Mesothelial cell of epicardium (in vitro differentiated cells): Measurements from ENCODE around the gene NTPCR. TPM values are rescaled to one million over a fixed set of nuclear protein-coding genes. Genes with fewer than 3 reads are reported as not detected.

ENCODE experiments used
- DNase-seq, 2 experiments: peaks; one replicate each; pipeline ENCODE4 v3.0.0; 2021; ENCODE audit warnings: low spot score in 2 of 2; ENCODE audit not compliant: unreplicated experiment in 2 of 2
- H3K27ac Mint-ChIP-seq: 2 replicates; pipeline ENCODE4 v1.8.0; 2021; ENCODE audit warnings: mixed read lengths
- H3K27me3 Mint-ChIP-seq: 2 replicates; pipeline ENCODE4 v1.8.0; 2021; ENCODE audit warnings: low read depth, mixed read lengths
- H3K36me3 Mint-ChIP-seq: 2 replicates; pipeline ENCODE4 v1.8.0; 2021; ENCODE audit warnings: mixed read lengths
- H3K4me1 Mint-ChIP-seq: 2 replicates; pipeline ENCODE4 v1.8.0; 2021; ENCODE audit warnings: mixed read lengths
- H3K4me3 Mint-ChIP-seq: 2 replicates; pipeline ENCODE4 v1.8.0; 2021; ENCODE audit warnings: mild to moderate bottlenecking, moderate library complexity, mixed read lengths
- H3K9me3 Mint-ChIP-seq: 2 replicates; pipeline ENCODE4 v1.8.0; 2021; ENCODE audit warnings: mixed read lengths
- total RNA-seq: library from RNA; stranded (reverse); gene quantifications from 3 replicates; pipeline ENCODE4 v1.2.1, GENCODE V29; 2021
- TF ChIP-seq, protein P1 (sequence below): fragments of 200-600 bp; sonication (generic); IDR thresholded peaks from one replicate; pipeline ENCODE4 v1.5.0; 2021; ENCODE audit warnings: antibody characterized with exemption; ENCODE audit not compliant: unreplicated experiment

NTPCR gene
- total RNA-seq, 1 donor from 2014 or later: 59.1 TPM

DNA sequence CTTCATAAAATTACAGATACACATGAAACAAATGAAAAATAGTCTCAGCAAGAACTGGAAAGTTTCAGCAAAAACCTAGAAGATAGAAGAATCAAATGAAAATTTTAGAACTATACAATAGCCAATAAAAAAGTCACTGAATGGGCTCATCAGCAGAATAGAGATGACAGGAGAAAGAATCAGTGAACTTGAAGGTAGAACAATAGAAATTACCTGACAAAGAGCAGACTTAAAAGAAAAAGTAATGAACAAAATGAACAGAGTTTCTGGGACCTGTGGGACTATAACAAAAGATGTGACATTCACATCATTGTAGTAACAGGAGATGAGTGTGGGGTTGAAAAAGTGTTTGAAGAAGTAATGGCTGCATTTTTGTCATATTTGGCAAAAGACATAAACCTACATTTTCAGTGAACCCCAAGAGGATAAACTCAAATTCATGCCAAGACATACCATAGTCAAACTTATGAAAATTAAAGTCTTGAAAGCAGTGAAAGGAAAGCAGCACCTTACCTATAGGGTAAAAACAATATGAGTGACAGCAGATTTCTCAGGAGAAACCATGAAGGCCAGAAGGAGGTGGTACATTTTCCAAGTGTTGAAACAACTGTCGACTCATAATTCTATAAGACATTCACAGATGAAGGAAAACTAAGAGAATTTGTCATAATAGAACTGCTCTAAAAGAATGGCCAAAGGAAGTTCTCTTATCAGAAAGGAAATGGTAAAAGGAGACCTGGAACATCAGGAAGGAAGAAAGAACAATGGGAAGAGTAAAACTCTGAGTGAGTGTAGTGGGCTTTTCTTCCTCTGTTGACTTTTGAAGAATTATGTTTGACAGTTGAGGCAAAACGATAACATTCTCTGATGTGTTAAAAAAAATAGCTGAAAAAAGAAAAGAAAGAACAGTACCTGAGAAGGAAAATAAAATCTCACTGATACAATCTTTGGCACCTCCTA, 23.5 kb downstream of the NTPCR start:
- Mint-ChIP-seq H3K9me3 (peaks cover 36% of the 10 kb centered on the region), H3K36me3 (peaks cover 74% of the 10 kb centered on the region), H3K27ac (no peak overlapping the region), H3K27me3 (no peaks in the 10 kb centered on the region), H3K4me3 (no peak overlapping the region), H3K4me1 (peaks cover 12% of the 10 kb centered on the region)
- DNase-seq: no peak
- TF ChIP-seq, protein P1, sequence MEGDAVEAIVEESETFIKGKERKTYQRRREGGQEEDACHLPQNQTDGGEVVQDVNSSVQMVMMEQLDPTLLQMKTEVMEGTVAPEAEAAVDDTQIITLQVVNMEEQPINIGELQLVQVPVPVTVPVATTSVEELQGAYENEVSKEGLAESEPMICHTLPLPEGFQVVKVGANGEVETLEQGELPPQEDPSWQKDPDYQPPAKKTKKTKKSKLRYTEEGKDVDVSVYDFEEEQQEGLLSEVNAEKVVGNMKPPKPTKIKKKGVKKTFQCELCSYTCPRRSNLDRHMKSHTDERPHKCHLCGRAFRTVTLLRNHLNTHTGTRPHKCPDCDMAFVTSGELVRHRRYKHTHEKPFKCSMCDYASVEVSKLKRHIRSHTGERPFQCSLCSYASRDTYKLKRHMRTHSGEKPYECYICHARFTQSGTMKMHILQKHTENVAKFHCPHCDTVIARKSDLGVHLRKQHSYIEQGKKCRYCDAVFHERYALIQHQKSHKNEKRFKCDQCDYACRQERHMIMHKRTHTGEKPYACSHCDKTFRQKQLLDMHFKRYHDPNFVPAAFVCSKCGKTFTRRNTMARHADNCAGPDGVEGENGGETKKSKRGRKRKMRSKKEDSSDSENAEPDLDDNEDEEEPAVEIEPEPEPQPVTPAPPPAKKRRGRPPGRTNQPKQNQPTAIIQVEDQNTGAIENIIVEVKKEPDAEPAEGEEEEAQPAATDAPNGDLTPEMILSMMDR: no peak

DNA sequence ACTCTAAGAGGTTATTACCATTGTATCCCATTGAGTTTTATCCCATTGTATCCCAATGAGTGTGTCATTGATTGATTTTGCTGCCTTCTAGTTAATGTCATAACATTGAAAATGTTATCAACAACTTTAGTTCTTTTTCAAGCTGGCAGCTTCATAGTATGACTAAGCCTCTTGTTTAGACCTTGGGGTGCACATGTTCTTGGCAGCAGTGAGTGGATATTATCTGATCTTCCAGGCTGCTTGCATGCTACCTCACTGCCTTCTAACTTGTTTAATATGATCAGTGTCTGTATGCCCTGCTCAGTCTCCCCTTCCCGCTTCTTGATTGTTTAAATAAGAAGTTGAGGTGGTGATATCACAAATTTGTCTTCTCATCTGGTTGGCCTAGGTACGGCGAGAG, 24.6 kb downstream of the NTPCR start:
- H3K9me3 Mint-ChIP-seq: peaks cover 36% of the 10 kb centered on the region
- H3K4me3 Mint-ChIP-seq: no peak overlapping the region
- peaks cover 68% of the 10 kb centered on the region for H3K36me3 Mint-ChIP-seq
- peaks cover 14% of the 10 kb centered on the region for H3K4me1 Mint-ChIP-seq
- H3K27ac Mint-ChIP-seq: no peak overlapping the region
- no peak for DNase-seq
- TF ChIP-seq, protein P1: no peak
- no peaks in the 10 kb centered on the region for H3K27me3 Mint-ChIP-seq

DNA sequence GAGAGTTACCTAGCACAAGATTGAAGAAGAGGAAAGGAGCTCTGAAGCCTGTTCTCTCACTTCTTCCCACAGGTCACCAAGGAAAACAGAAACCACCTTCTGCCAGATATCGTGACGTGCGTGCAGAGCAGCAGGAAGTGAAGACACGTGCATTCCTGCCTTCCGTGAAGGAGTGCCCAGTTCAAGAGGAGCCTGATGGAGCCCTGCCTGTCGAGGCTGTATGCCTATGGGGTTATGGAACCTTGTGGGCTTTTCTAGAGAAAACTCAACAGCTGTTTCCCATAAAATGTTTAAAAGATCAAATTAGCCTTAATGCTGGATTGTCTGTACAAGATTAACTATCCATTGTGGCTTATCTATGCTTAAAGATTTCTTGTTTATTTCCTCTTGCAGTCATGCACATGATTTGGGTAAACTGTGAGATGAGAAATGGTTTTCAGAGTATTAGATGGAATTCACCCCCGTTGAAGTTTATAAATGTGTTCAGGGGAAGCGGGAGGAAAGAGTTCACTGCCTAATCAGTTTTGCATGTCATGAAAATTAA, 27.8 kb downstream of the NTPCR start:
- H3K27me3 Mint-ChIP-seq: no peaks in the 10 kb centered on the region
- DNase-seq: no peak
- H3K4me1 Mint-ChIP-seq: peaks cover 24% of the 10 kb centered on the region
- TF ChIP-seq, protein P1: no peak
- peaks cover 43% of the 10 kb centered on the region for H3K36me3 Mint-ChIP-seq
- peak overlapping the region; percentile 40 for H3K27ac Mint-ChIP-seq
- peaks cover 19% of the 10 kb centered on the region for H3K9me3 Mint-ChIP-seq
- H3K4me3 Mint-ChIP-seq: no peak overlapping the region

DNA sequence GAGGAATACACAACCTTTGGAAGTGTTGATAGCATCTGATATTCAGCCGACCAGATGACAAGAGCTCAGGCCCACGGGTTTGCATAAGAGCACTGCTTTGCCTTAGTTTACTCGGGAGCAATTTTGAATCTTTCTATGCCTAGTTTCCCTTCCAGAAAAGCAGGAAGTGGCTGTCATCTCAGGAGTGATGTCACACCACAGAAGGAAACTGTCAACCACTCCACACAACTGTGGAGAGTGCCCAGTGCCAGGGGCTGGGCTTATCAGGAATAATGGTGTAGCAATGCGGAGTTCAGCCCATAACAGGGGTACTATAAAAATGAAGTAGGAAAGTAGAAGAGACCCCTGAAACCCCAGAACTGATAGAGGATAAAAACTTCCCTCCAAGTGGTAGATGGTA, 28.4 kb downstream of the NTPCR start:
- Mint-ChIP-seq H3K4me1 (peaks cover 24% of the 10 kb centered on the region), H3K4me3 (no peak overlapping the region), H3K9me3 (peaks cover 12% of the 10 kb centered on the region), H3K27me3 (no peaks in the 10 kb centered on the region), H3K36me3 (peaks cover 38% of the 10 kb centered on the region), H3K27ac (no peak overlapping the region)
- TF ChIP-seq, protein P1: no peak
- DNase-seq: no peak

DNA sequence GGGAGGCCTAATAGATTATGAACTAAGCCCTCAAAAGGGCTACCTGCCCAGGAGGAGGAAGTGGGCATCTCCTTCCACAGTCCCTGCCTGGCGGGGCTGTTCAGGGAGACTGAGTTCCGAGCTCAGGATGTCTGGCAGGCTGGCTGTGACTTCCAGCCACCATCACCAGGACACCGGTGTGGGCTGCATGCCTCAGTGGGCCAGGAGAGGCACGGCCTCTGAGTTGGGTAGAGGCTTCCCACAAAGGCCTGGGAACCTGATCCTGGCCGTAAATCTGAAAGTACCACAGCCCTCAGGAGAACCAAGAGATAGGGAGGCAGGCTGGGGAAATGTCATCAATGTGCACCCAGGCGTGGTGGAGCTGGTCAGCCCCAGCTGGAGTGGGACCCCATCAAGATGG, 29.1 kb downstream of the NTPCR start:
- DNase-seq: no peak
- peaks cover 24% of the 10 kb centered on the region for H3K4me1 Mint-ChIP-seq

More for the DNA sequence above, 29.1 kb downstream of the NTPCR start:
- TF ChIP-seq, protein P1: no peak
- Mint-ChIP-seq H3K4me3 (no peak overlapping the region), H3K27ac (no peak overlapping the region), H3K9me3 (peaks cover 5% of the 10 kb centered on the region), H3K36me3 (peaks cover 33% of the 10 kb centered on the region), H3K27me3 (no peaks in the 10 kb centered on the region)
